ENCODE data around the gene VPS29.
"Not testable (repeated sequence)": the region's sequence is repeated elsewhere in the genome, so short reads cannot be mapped to it uniquely, and the experiment has no call there.

The VPS29 gene

DNA sequence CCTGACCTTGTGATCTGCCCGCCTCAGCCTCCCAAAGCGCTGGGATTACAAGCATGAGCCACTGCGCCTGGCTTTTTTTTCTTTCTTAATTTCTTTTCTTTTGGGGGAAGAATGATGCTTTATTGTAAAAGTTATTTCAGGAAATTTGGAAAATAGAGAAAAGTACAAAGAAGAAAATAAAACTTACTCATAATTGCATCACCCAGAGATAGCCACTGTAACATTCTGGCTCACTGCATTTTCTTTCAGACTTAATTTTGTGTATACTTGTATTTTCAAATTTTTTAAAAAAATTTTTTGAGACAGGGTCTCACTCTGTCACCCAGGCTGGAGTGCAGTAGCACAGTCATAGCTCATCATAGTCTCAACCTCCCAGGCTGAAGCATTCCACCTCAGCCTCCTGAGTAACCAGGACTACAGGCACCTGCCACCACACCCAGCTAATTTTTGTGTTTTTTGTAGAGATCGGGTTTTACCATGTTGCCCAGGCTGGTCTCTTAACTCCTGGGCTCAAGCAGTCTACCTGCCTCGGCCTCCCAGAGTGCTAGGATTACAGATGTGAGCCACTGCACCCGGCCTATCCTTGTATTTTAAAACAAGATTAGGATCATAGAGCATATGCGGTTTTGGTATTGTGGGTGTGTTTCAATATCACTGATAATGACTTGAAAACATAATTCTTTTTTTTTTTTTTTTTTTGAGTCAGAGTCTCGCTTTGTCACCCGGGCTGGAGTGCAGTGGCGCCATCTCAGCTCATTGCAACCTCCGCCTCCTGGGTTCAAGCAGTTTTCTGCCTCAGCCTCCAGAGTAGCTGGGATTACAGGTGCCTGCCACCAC, 19.2 kb upstream of the VPS29 start:
- DNase-seq = not testable (repeated sequence)

DNA sequence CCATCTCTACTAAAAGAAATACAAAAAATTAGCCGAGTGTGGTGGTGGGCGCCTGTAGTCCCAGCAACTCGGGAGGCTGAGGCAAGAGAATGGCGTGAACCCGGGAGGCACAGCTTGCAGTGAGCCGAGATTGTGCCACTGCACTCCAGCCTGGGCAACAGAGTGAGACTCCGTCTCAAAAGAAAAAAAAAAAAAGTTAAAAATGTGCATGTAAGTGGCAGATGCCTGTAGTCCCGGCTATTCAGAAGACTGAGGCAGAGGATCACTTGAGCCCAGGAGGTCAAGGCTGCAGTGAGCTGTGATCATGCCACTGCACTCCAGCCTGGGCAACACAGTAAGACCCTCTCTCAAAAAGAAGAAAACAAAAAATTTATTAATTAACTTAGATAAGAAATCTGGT, 16.1 kb upstream of the VPS29 start:
- not testable (repeated sequence) for DNase-seq

- no peak for DNase-seq
These were observed 15.1 kb upstream of the VPS29 start for GRCh38 chr12:110516995-110517394.

- DNase-seq = no peak
These were observed 12.5 kb upstream of the VPS29 start for GRCh38 chr12:110514363-110514762.

GRCh38 chr12:110513842-110514241, 11.9 kb upstream of the VPS29 start:
- DNase-seq = no peak

- DNase-seq = no peak
These were observed 6.2 kb upstream of the VPS29 start for GRCh38 chr12:110508071-110508586.

DNA sequence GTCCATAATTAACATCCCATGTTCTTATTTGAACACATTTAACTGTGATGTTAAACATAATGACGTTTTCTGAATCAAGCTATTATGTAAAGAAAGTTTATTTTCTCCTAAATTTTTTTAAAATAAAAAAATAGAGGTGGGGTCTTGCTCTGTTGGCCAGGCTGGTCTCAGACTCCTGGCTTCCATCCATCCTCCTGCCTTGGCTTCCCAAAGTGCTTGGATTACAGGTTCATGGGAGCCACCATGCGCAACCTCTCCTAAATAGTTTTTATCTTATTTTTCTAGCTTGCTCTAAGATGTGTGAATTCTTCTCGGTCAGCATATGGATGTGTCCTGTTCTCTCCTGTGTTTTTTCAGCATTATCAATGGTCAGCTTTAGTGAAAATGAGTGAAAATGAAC, 3.4 kb upstream of the VPS29 start:
- DNase-seq = no peak

DNA sequence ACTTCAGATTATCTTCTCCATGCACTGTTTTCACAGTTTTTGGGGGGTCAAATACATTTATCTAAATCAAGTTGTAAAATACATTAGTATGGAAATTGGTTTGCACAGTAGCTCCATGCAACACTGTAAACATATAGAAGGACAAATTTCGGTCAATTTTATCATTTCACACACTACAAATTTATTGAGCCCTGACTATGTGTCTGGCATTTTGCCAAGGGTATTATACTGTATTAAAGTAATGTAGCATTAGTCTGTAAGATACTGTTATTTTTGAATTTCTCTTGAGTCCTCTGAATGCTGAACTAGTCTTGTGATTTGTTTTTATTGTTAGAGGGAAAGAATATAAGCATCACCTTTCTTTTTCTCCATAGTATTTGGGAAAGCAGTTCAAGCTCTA, 1.5 kb upstream of the VPS29 start:
- no peak for DNase-seq

DNA sequence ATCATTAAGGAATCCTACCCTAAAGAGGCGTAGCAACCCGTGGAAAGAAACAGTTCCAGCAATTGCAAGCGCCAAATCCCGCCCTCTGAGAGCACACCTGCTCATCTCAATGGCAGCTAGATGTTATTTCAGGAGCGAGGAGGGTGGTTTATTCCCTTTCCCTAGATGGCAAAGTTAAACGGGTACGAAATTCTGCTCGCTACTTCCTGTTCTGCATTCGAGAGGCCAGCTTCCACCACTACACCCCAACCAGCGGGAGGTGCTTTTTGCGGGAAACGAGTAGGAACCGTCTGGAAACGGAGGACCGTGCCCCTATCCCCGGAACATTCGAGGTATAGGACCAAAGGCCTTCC, 536 bp downstream of the VPS29 start:
- DNase-seq = peak; percentile 43 to 80

GRCh38 chr12:110498984-110499706, 2.8 kb downstream of the VPS29 start:
- no peak for DNase-seq

DNA sequence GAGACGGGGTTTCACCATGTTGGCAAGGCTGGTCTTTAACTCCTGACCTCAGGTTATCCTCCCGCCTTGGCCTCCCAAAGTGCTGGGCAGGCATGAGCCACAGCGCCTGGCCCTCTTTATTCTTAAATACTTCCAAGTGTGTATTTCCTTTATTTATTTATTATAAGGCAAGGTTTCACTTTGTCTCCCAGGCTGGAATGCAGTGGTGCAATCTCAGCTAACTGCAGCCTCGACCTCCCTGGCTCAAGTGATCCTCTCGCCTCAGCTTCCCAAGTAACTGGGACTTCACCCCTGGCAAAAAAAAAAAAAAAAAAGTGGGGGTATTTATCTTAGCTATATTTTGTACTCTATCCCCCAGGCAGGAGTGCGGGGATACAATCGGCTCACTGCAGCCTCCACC, 26.5 kb downstream of the VPS29 start:
- DNase-seq = no peak

DNA sequence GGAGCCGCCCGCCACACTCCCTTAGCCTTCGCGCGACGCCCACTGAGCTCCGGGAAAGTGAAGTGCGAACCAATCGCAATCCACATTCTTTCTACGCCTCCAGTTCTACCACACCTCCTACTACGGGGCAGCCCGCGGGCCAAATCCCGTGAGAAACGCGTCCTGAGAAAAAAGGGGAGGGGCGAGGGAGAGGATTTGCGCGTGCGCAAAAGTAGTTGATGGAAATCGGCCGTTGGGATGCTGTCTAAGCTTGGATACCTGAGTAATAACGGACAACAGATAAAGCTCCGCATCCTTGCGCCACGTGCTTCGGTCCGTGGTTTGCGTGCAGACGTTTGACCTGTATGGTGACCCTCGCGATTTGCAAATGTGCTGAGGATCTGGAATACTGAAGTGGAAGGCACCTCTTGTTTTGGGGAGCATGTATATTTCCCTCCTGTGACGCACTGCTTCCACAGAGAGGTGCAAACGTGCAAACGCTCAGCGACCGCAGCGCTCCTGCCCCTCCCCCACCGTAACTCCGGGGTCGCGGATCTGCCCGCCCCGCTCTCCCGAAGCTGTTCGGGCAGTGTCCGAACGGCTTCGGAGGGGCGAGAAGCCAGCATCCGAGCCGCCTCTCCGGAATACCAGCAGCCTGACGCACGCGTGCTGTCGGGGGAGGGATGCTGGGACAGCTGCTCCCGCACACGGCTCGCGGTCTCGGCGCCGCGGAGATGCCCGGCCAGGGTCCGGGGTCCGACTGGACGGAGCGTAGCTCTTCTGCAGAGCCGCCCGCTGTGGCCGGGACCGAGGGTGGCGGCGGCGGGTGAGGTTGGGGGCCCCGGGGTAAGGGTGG, 33.5 kb downstream of the VPS29 start, which contains the start of the genes FAM216A and GPN3:
TSS of gene FAM216A (plus strand) at position 632 of the 835 bp plus-strand sequence. CDS start at position 663, 31 bp downstream.
TSS of gene GPN3 (minus strand) at position 44 of the 835 bp plus-strand sequence. CDS start 54 bp downstream, outside the sequence.
- DNase-seq = peak; percentile 98 to 99

DNA sequence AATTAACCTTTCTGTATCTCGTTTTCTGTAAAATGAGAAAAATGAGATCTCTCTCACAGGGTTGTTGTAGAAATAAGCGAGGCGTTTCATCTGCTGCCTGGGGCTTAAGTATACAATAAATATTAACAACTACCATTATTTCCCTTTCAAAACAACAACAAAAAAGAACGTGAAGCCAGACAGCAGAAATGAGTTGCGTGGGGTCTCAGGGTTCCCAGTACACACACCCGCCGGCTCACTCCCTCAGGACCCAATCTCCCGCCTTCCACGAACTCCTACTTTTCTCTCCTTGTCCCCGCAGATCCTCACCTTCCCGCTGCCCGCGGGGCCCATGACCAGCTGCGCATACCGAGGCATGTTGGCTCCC, 34.1 kb downstream of the VPS29 start:
- DNase-seq = no peak

GRCh38 chr12:110466791-110467190, 35.1 kb downstream of the VPS29 start:
- no peak for DNase-seq

GRCh38 chr12:110465765-110466164, 36.1 kb downstream of the VPS29 start:
- not testable (repeated sequence) for DNase-seq

GRCh38 chr12:110465024-110465423, 36.9 kb downstream of the VPS29 start:
- DNase-seq = no peak

- DNase-seq = not testable (repeated sequence)
These were observed 40.7 kb downstream of the VPS29 start for GRCh38 chr12:110461189-110461588.

GRCh38 chr12:110458756-110459155, 43.2 kb downstream of the VPS29 start:
- DNase-seq = no peak

- DNase-seq = no peak
These were observed 48.2 kb downstream of the VPS29 start for GRCh38 chr12:110453569-110454296.

DNA sequence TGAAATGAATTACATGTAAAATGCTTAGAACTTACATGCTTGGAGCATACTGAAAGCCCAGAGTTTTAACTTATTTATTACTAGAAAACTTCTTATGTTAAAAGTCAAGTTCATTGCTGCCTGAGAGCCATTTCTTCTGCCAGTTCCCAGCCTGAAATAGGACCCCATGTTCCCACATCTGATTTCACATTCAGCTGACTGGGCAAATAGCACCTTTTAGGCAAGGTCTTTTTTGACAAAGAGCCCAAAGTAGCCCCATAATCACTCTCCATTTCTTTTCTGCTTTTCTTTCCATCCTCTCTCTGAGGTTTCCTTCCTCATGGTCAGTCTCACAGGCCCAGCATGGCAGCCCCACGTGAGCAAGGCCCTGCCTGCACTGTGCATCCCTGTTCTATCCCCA, 50.6 kb downstream of the VPS29 start:
- DNase-seq = no peak

DNA sequence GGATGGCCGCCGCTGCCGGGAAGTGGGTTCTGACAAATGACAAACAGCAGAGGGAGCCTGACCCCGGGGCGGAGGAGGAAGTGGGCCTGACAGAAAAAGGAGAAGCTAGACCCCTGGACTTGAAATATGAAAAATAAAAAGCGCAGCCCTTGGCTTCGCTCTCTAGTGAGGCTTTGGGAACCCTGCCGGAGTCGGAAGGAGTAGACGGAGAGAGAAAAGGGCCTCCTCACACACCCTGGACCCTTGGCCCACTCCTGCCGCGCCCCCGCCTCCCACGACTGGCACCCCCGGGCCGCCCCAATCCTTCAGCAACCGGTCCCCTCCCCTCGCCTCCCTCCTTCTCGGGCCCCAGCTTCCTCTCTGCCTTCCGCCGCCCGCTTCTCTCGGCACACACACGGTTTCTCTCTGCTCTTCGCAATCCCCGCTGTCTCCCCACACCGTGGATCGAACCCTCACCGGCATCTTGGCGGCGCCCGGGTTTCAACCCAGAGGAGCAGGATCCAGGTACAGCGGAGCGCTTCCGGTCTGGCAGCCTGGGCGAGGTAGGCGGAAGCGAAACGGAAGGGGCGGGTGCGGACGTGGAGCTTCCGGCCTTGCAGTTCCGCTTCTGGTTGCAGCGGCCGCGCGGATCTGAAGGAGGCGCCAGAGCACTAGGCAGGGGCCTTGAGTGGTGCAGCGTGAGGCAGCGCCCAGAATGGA, 52.0 kb downstream of the VPS29 start, which contains the start of gene ARPC3:
TSS of gene ARPC3 (minus strand) at position 539 of the 699 bp plus-strand sequence. CDS start at position 462, 77 bp downstream.
- peak; percentile 82 to 93 for DNase-seq
